ENCODE data around the gene KPTN. TPM values are rescaled to one million over a fixed set of nuclear protein-coding genes. Genes with fewer than 3 reads are reported as not detected.

The KPTN gene
- total RNA-seq, 1 experiment from 2014 or later, result 6.6 TPM

- DNase-seq (ENCODE audit: low read depth), result no peak
Measured at GRCh38 chr19:47509170-47509847, 25.3 kb upstream of the KPTN start.

- no peak for DNase-seq (ENCODE audit: low read depth)
Measured at GRCh38 chr19:47508721-47509120, 24.7 kb upstream of the KPTN start.

- DNase-seq (ENCODE audit: low read depth), result no peak
Measured at GRCh38 chr19:47507924-47508553, 24.0 kb upstream of the KPTN start.

GRCh38 chr19:47507012-47507411, 23.0 kb upstream of the KPTN start:
- DNase-seq (ENCODE audit: low read depth), result no peak

- DNase-seq (ENCODE audit: low read depth), result no peak
Measured at GRCh38 chr19:47506459-47506858, 22.4 kb upstream of the KPTN start.

- DNase-seq (ENCODE audit: low read depth), result no peak
Measured at GRCh38 chr19:47505506-47505905, 21.5 kb upstream of the KPTN start.

- DNase-seq (ENCODE audit: low read depth), result no peak
Measured at GRCh38 chr19:47503826-47504150, 19.8 kb upstream of the KPTN start.

- DNase-seq (ENCODE audit: low read depth), result no peak
Measured at GRCh38 chr19:47503130-47503825, 19.3 kb upstream of the KPTN start.

GRCh38 chr19:47499863-47500830, 16.1 kb upstream of the KPTN start:
- DNase-seq (ENCODE audit: low read depth), result no peak

- DNase-seq (ENCODE audit: low read depth), result no peak
Measured at GRCh38 chr19:47499371-47499770, 15.4 kb upstream of the KPTN start.

- DNase-seq (ENCODE audit: low read depth), result no peak
Measured at GRCh38 chr19:47498561-47498960, 14.5 kb upstream of the KPTN start.

- DNase-seq (ENCODE audit: low read depth), result peak; percentile 29
Measured at GRCh38 chr19:47497821-47498520, 14.0 kb upstream of the KPTN start.

GRCh38 chr19:47497050-47497766, 13.2 kb upstream of the KPTN start:
- no peak for DNase-seq (ENCODE audit: low read depth)

- DNase-seq (ENCODE audit: low read depth), result no peak
Measured at GRCh38 chr19:47495478-47496372, 11.7 kb upstream of the KPTN start.

GRCh38 chr19:47494729-47495128, 10.7 kb upstream of the KPTN start:
- no peak for DNase-seq (ENCODE audit: low read depth)

- no peak for DNase-seq (ENCODE audit: low read depth)
Measured at GRCh38 chr19:47494211-47494547, 10.2 kb upstream of the KPTN start.

GRCh38 chr19:47493378-47494210, 9.6 kb upstream of the KPTN start:
- no peak for DNase-seq (ENCODE audit: low read depth)

GRCh38 chr19:47492571-47493377, 8.8 kb upstream of the KPTN start:
- no peak for DNase-seq (ENCODE audit: low read depth)

Data from RPMI7951 (cell line).